Dendritic cell treated with granulocyte-macrophage colony-stimulating factor and Interleukin-4, amounts not matched to agents 40 ng/mL and 50 ng/mL, for 4 days (primary cell): ENCODE data around the gene SLC26A1.
"Not testable (repeated sequence)": the region's sequence is repeated elsewhere in the genome, so short reads cannot be mapped to it uniquely, and the experiment has no call there.

Experiments used
- H3K27ac Mint-ChIP-seq: one replicate; pipeline ENCODE4 v1.8.0; 2022; ENCODE audit warnings: mild to moderate bottlenecking, mixed read lengths
- H3K27me3 Mint-ChIP-seq: one replicate; pipeline ENCODE4 v1.8.0; 2022; ENCODE audit warnings: mild to moderate bottlenecking, mixed read lengths
- H3K36me3 Mint-ChIP-seq: one replicate; pipeline ENCODE4 v1.8.0; 2022; ENCODE audit warnings: low read depth, mixed read lengths
- H3K4me1 Mint-ChIP-seq: one replicate; pipeline ENCODE4 v1.8.0; 2022; ENCODE audit warnings: low read depth, mixed read lengths
- H3K4me3 Mint-ChIP-seq: one replicate; pipeline ENCODE4 v1.8.0; 2022; ENCODE audit warnings: mild to moderate bottlenecking, moderate library complexity, mixed read lengths
- H3K9me3 Mint-ChIP-seq: one replicate; pipeline ENCODE4 v1.8.0; 2022; ENCODE audit warnings: mixed read lengths
- intact Hi-C: fragments of 100-400 bp; cut with micrococcal nuclease; formaldehyde crosslinking; loops from one replicate; pipeline ENCODE4 v1.15.0; 2022

SLC26A1 gene

GRCh38 chr4:1002631-1003251 is 9.5 kb upstream of the SLC26A1 start:
- intact Hi-C loops: no loop called here
- peaks cover 9% of the 10 kb centered on the region for H3K9me3 Mint-ChIP-seq
- no peak overlapping the region for H3K4me3 Mint-ChIP-seq
- H3K27me3 Mint-ChIP-seq: peaks cover 90% of the 10 kb centered on the region
- H3K4me1 Mint-ChIP-seq: peaks cover 14% of the 10 kb centered on the region
- no peak overlapping the region for H3K27ac Mint-ChIP-seq
- H3K36me3 Mint-ChIP-seq: no peaks in the 10 kb centered on the region

GRCh38 chr4:1002131-1002630 is 9.0 kb upstream of the SLC26A1 start:
- intact Hi-C loops: no loop called here
- no peak overlapping the region for H3K4me3 Mint-ChIP-seq
- peaks cover 7% of the 10 kb centered on the region for H3K9me3 Mint-ChIP-seq
- H3K27ac Mint-ChIP-seq: no peak overlapping the region
- peaks cover 88% of the 10 kb centered on the region for H3K27me3 Mint-ChIP-seq
- H3K4me1 Mint-ChIP-seq: peaks cover 14% of the 10 kb centered on the region
- no peaks in the 10 kb centered on the region for H3K36me3 Mint-ChIP-seq

- intact Hi-C loops: no loop called here
- H3K27me3 Mint-ChIP-seq: peaks cover 88% of the 10 kb centered on the region
- no peak overlapping the region for H3K4me3 Mint-ChIP-seq
Observed at GRCh38 chr4:1001561-1002130, 8.4 kb upstream of the SLC26A1 start.

GRCh38 chr4:1000686-1001260 is 7.6 kb upstream of the SLC26A1 start:
- H3K4me3 Mint-ChIP-seq: no peak overlapping the region
- peaks cover 88% of the 10 kb centered on the region for H3K27me3 Mint-ChIP-seq
- no peak overlapping the region for H3K27ac Mint-ChIP-seq
- intact Hi-C loops: no loop called here
- H3K4me1 Mint-ChIP-seq: peaks cover 20% of the 10 kb centered on the region
- no peaks in the 10 kb centered on the region for H3K9me3 Mint-ChIP-seq
- H3K36me3 Mint-ChIP-seq: no peaks in the 10 kb centered on the region

More at GRCh38 chr4:1001561-1002130, 8.4 kb upstream of the SLC26A1 start:
- no peaks in the 10 kb centered on the region for H3K36me3 Mint-ChIP-seq
- H3K27ac Mint-ChIP-seq: no peak overlapping the region
- H3K4me1 Mint-ChIP-seq: peaks cover 19% of the 10 kb centered on the region
- H3K9me3 Mint-ChIP-seq: peaks cover 2% of the 10 kb centered on the region

GRCh38 chr4:999882-1000425 is 6.8 kb upstream of the SLC26A1 start:
- Mint-ChIP-seq H3K36me3 (no peaks in the 10 kb centered on the region), H3K9me3 (no peaks in the 10 kb centered on the region), H3K27ac (no peak overlapping the region), H3K4me3 (no peak overlapping the region), H3K27me3 (peaks cover 88% of the 10 kb centered on the region), H3K4me1 (peaks cover 20% of the 10 kb centered on the region)
- intact Hi-C loops: no loop called here

- H3K36me3 Mint-ChIP-seq, H3K4me3 Mint-ChIP-seq, H3K27ac Mint-ChIP-seq, H3K9me3 Mint-ChIP-seq, intact Hi-C loops: not testable (repeated sequence)
- peaks cover 20% of the 10 kb centered on the region for H3K4me1 Mint-ChIP-seq
- H3K27me3 Mint-ChIP-seq: peaks cover 82% of the 10 kb centered on the region
Observed at GRCh38 chr4:999240-999863, 6.1 kb upstream of the SLC26A1 start.

- Mint-ChIP-seq H3K36me3 (no peaks in the 10 kb centered on the region), H3K9me3 (no peaks in the 10 kb centered on the region), H3K27me3 (peaks cover 70% of the 10 kb centered on the region), H3K27ac (no peak overlapping the region), H3K4me1 (peaks cover 20% of the 10 kb centered on the region), H3K4me3 (no peak overlapping the region)
- intact Hi-C loops: no loop called here
Observed at GRCh38 chr4:998096-998691, 5.0 kb upstream of the SLC26A1 start.

GRCh38 chr4:997375-998071 is 4.3 kb upstream of the SLC26A1 start:
- Mint-ChIP-seq H3K27me3 (peaks cover 69% of the 10 kb centered on the region), H3K4me1 (peaks cover 20% of the 10 kb centered on the region)

GRCh38 chr4:996997-997374 is 3.8 kb upstream of the SLC26A1 start:
- Mint-ChIP-seq H3K27me3 (peaks cover 64% of the 10 kb centered on the region), H3K9me3 (no peaks in the 10 kb centered on the region), H3K4me1 (peaks cover 15% of the 10 kb centered on the region), H3K27ac (no peak overlapping the region), H3K4me3 (no peak overlapping the region), H3K36me3 (peaks cover 9% of the 10 kb centered on the region)
- intact Hi-C loops: no loop called here

More at GRCh38 chr4:997375-998071, 4.3 kb upstream of the SLC26A1 start:
- no peaks in the 10 kb centered on the region for H3K9me3 Mint-ChIP-seq
- intact Hi-C loops: no loop called here
- no peak overlapping the region for H3K4me3 Mint-ChIP-seq
- no peak overlapping the region for H3K27ac Mint-ChIP-seq
- H3K36me3 Mint-ChIP-seq: peaks cover 4% of the 10 kb centered on the region

GRCh38 chr4:996030-996996 is 3.1 kb upstream of the SLC26A1 start:
- Mint-ChIP-seq H3K27me3 (peaks cover 57% of the 10 kb centered on the region), H3K4me1 (peaks cover 11% of the 10 kb centered on the region), H3K27ac (no peak overlapping the region), H3K9me3 (no peaks in the 10 kb centered on the region), H3K4me3 (no peak overlapping the region), H3K36me3 (peaks cover 16% of the 10 kb centered on the region)
- intact Hi-C loops: no loop called here

GRCh38 chr4:995311-996026 is 2.3 kb upstream of the SLC26A1 start:
- H3K27me3 Mint-ChIP-seq: peaks cover 49% of the 10 kb centered on the region
- no peaks in the 10 kb centered on the region for H3K9me3 Mint-ChIP-seq
- peaks cover 24% of the 10 kb centered on the region for H3K36me3 Mint-ChIP-seq
- peaks cover 11% of the 10 kb centered on the region for H3K4me1 Mint-ChIP-seq
- H3K27ac Mint-ChIP-seq: no peak overlapping the region
- intact Hi-C loops: no loop called here
- H3K4me3 Mint-ChIP-seq: no peak overlapping the region
